Stomach smooth muscle (tissue), 2 donors: ENCODE data around the gene SNRPE.
"Not testable (repeated sequence)": the region's sequence is repeated elsewhere in the genome, so short reads cannot be mapped to it uniquely, and the experiment has no call there.

Experiments used
- H3K27ac ChIP-seq: one replicate; pipeline ENCODE4 v1.7.0; 2013; ENCODE audit warnings: mild to moderate bottlenecking, low read length, inconsistent platforms
- H3K27me3 ChIP-seq, 2 donors: one replicate each; pipeline ENCODE4 v1.7.0; 2013; ENCODE audit warnings: low read length in 2 of 2; ENCODE audit not compliant: insufficient read depth in 2 of 2, control insufficient read depth in 1 of 2
- H3K36me3 ChIP-seq, 2 donors: one replicate each; pipeline ENCODE4 v1.7.0; 2013; ENCODE audit warnings: low read length in 2 of 2; ENCODE audit not compliant: control insufficient read depth in 2 of 2, insufficient read depth in 2 of 2
- H3K4me1 ChIP-seq: one replicate; pipeline ENCODE4 v1.7.0; 2013; ENCODE audit warnings: low read length; ENCODE audit not compliant: control insufficient read depth, insufficient read depth
- H3K4me3 ChIP-seq, 2 donors: one replicate each; pipeline ENCODE4 v1.7.0; 2013; ENCODE audit warnings: low read length in 2 of 2
- H3K9ac ChIP-seq, 2 donors: one replicate each; pipeline ENCODE4 v1.7.0; 2013; ENCODE audit warnings: low read length in 2 of 2, mild to moderate bottlenecking in 1 of 2
- H3K9me3 ChIP-seq, 2 donors: one replicate each; pipeline ENCODE4 v1.7.0; 2013; ENCODE audit warnings: low read length in 2 of 2; ENCODE audit not compliant: control insufficient read depth in 2 of 2
- donor health status: healthy.
- donor health status: Pancreatic carcinoma.

The SNRPE gene

GRCh38 chr1:203840208-203840808, 21.1 kb upstream of the SNRPE start:
- Histone ChIP-seq H3K27ac (no peak overlapping the region), H3K4me1 (no peaks in the 10 kb centered on the region), H3K9me3 (no peaks in the 10 kb centered on the region), H3K4me3 (no peak overlapping the region), H3K9ac (no peak overlapping the region), H3K27me3 (no peaks in the 10 kb centered on the region), H3K36me3 (peaks cover 26 to 36% of the 10 kb centered on the region in 2 donors)

GRCh38 chr1:203842559-203842876, 18.9 kb upstream of the SNRPE start:
- Histone ChIP-seq H3K4me1 (no peaks in the 10 kb centered on the region), H3K36me3 (peaks cover 29 to 37% of the 10 kb centered on the region in 2 donors), H3K4me3 (no peak overlapping the region)

GRCh38 chr1:203843435-203843834, 18.0 kb upstream of the SNRPE start:
- Histone ChIP-seq H3K4me1 (no peaks in the 10 kb centered on the region), H3K27me3 (no peaks in the 10 kb centered on the region), H3K36me3 (peaks cover 23 to 36% of the 10 kb centered on the region in 2 donors), H3K9ac (no peak overlapping the region), H3K27ac (no peak overlapping the region), H3K9me3 (no peaks in the 10 kb centered on the region), H3K4me3 (no peak overlapping the region)

More at GRCh38 chr1:203842559-203842876, 18.9 kb upstream of the SNRPE start:
- Histone ChIP-seq H3K27me3 (no peaks in the 10 kb centered on the region), H3K9me3 (no peaks in the 10 kb centered on the region), H3K9ac (no peak overlapping the region), H3K27ac (no peak overlapping the region)

GRCh38 chr1:203853112-203853511, 8.3 kb upstream of the SNRPE start:
- H3K27me3 ChIP-seq, H3K9ac ChIP-seq, H3K9me3 ChIP-seq, H3K27ac ChIP-seq, H3K4me1 ChIP-seq, H3K4me3 ChIP-seq: not testable (repeated sequence)
- H3K36me3 ChIP-seq, result peaks cover 29 to 32% of the 10 kb centered on the region in 2 donors

GRCh38 chr1:203858055-203858454, 3.3 kb upstream of the SNRPE start:
- Histone ChIP-seq H3K36me3 (peaks cover 0 to 3% of the 10 kb centered on the region in 2 donors), H3K9me3 (no peaks in the 10 kb centered on the region), H3K9ac (no peak overlapping the region), H3K27me3 (no peaks in the 10 kb centered on the region), H3K4me1 (peaks cover 16% of the 10 kb centered on the region), H3K27ac (no peak overlapping the region), H3K4me3 (no peak overlapping the region)

- Histone ChIP-seq H3K27ac (no peak overlapping the region), H3K27me3 (no peaks in the 10 kb centered on the region), H3K9ac (no peak overlapping the region), H3K9me3 (no peaks in the 10 kb centered on the region), H3K4me1 (peaks cover 16% of the 10 kb centered on the region), H3K4me3 (no peak overlapping the region), H3K36me3 (peaks cover 0 to 2% of the 10 kb centered on the region in 2 donors)
Measured at GRCh38 chr1:203858975-203859374, 2.4 kb upstream of the SNRPE start.

- Histone ChIP-seq H3K36me3 (peaks cover 11 to 12% of the 10 kb centered on the region in 2 donors), H3K9me3 (no peaks in the 10 kb centered on the region), H3K4me1 (peaks cover 16% of the 10 kb centered on the region), H3K4me3 (peak overlapping the region; percentile 6 to 100), H3K27ac (peak overlapping the region; percentile 18), H3K9ac (peak overlapping the region; percentile 51 to 59), H3K27me3 (no peaks in the 10 kb centered on the region)
Measured at GRCh38 chr1:203860396-203861025, 888 bp upstream of the SNRPE start.

GRCh38 chr1:203867802-203868201, 6.4 kb downstream of the SNRPE start:
- Histone ChIP-seq H3K9ac (no peak overlapping the region), H3K4me3 (no peak overlapping the region), H3K9me3 (no peaks in the 10 kb centered on the region), H3K27me3 (no peaks in the 10 kb centered on the region), H3K4me1 (no peaks in the 10 kb centered on the region), H3K27ac (no peak overlapping the region), H3K36me3 (peaks cover 36 to 40% of the 10 kb centered on the region in 2 donors)

GRCh38 chr1:203870245-203870644, 8.8 kb downstream of the SNRPE start:
- Histone ChIP-seq H3K4me1 (no peaks in the 10 kb centered on the region), H3K27ac (no peak overlapping the region)

GRCh38 chr1:203871114-203871880, 9.9 kb downstream of the SNRPE start:
- Histone ChIP-seq H3K27ac (no peak overlapping the region), H3K9ac (peak overlapping the region; percentile 14 to 55), H3K9me3 (no peaks in the 10 kb centered on the region), H3K4me1 (no peaks in the 10 kb centered on the region), H3K4me3 (no peak overlapping the region), H3K36me3 (peaks cover 29 to 32% of the 10 kb centered on the region in 2 donors), H3K27me3 (no peaks in the 10 kb centered on the region)

More at GRCh38 chr1:203870245-203870644, 8.8 kb downstream of the SNRPE start:
- H3K27me3 ChIP-seq, result no peaks in the 10 kb centered on the region
- peaks cover 34 to 40% of the 10 kb centered on the region in 2 donors for H3K36me3 ChIP-seq
- H3K9ac ChIP-seq, result no peak overlapping the region
- H3K9me3 ChIP-seq, result no peaks in the 10 kb centered on the region
- H3K4me3 ChIP-seq, result no peak overlapping the region
